ENCODE data around the gene RALGDS.

The RALGDS gene

GRCh38 chr9:133089271-133089671 is 31.8 kb downstream of the RALGDS start:
- no peak overlapping the region for H3K27ac ChIP-seq (ENCODE audit: low read length, poor library complexity, severe bottlenecking)
- H3K4me2 ChIP-seq (ENCODE audit: low read length, poor library complexity, severe bottlenecking), result no peak overlapping the region
- H3K14ac ChIP-seq (ENCODE audit: low read length in 2 of 2), result no peak overlapping the region
- no peak overlapping the region for H2BK120ac ChIP-seq (ENCODE audit: low read depth, low read length)
- peaks cover 0 to 7% of the 10 kb centered on the region in 2 experiments for H3K36me3 ChIP-seq (ENCODE audit: control insufficient read depth in 1 of 2, insufficient read depth in 2 of 2, low read depth in 1 of 2, low read length in 2 of 2)
- no peak overlapping the region for H2BK5ac ChIP-seq (ENCODE audit: low read depth, low read length, poor library complexity, severe bottlenecking)
- no peak overlapping the region for H4K8ac ChIP-seq (ENCODE audit: low read length)
- peaks cover 0 to 3% of the 10 kb centered on the region in 2 experiments for H3K27me3 ChIP-seq (ENCODE audit: control insufficient read depth in 1 of 2, insufficient read depth in 1 of 2, low read length in 2 of 2)
- no peaks in the 10 kb centered on the region for H3K9me3 ChIP-seq (ENCODE audit: control insufficient read depth, low read length)
- no peak overlapping the region for H3K4me3 ChIP-seq (ENCODE audit: insufficient read depth in 1 of 2, low read depth in 1 of 2, low read length in 2 of 2)
- peaks cover 2% of the 10 kb centered on the region for H3K4me1 ChIP-seq (ENCODE audit: control insufficient read depth, insufficient read depth, low read depth, low read length)
- no peak overlapping the region for H4K91ac ChIP-seq (ENCODE audit: low read length)
- DNase-seq, result no peak
- no peak overlapping the region for H2AK5ac ChIP-seq (ENCODE audit: low read length, severe bottlenecking)
- H3K18ac ChIP-seq (ENCODE audit: low read depth in 1 of 2, low read length in 2 of 2), result no peak overlapping the region
- H3K9ac ChIP-seq (ENCODE audit: low read length), result no peak overlapping the region
- H2BK15ac ChIP-seq (ENCODE audit: low read depth, poor library complexity, severe bottlenecking), result no peak overlapping the region
- H2AFZ ChIP-seq (ENCODE audit: low read depth, low read length), result no peak overlapping the region
- H3K79me1 ChIP-seq (replicated peaks; ENCODE audit: low read length, poor library complexity, severe bottlenecking), result no peaks in the 10 kb centered on the region
- no peak overlapping the region for H2BK12ac ChIP-seq (ENCODE audit: low read length in 2 of 2)
- H3K4ac ChIP-seq (ENCODE audit: low read depth in 1 of 2, low read length in 2 of 2), result no peak overlapping the region
- no peak overlapping the region for H3K23ac ChIP-seq (ENCODE audit: low read length in 2 of 2)
- WGBS, result 88% methylated on average over 6 of the region's 6 CpGs

GRCh38 chr9:133088756-133089155 is 32.3 kb downstream of the RALGDS start:
- H2BK15ac ChIP-seq (ENCODE audit: low read depth, poor library complexity, severe bottlenecking), result no peak overlapping the region
- no peak overlapping the region for H2AFZ ChIP-seq (ENCODE audit: low read depth, low read length)
- no peak overlapping the region for H2BK120ac ChIP-seq (ENCODE audit: low read depth, low read length)
- no peak for DNase-seq
- H4K8ac ChIP-seq (ENCODE audit: low read length), result no peak overlapping the region
- peaks cover 0 to 3% of the 10 kb centered on the region in 2 experiments for H3K27me3 ChIP-seq (ENCODE audit: control insufficient read depth in 1 of 2, insufficient read depth in 1 of 2, low read length in 2 of 2)
- H3K4me3 ChIP-seq (ENCODE audit: insufficient read depth in 1 of 2, low read depth in 1 of 2, low read length in 2 of 2), result no peak overlapping the region
- no peaks in the 10 kb centered on the region for H3K9me3 ChIP-seq (ENCODE audit: control insufficient read depth, low read length)
- no peak overlapping the region for H3K14ac ChIP-seq (ENCODE audit: low read length in 2 of 2)
- 88% methylated on average over 7 of the region's 7 CpGs for WGBS
- H3K4me2 ChIP-seq (ENCODE audit: low read length, poor library complexity, severe bottlenecking), result no peak overlapping the region
- H2AK5ac ChIP-seq (ENCODE audit: low read length, severe bottlenecking), result no peak overlapping the region
- no peak overlapping the region for H3K27ac ChIP-seq (ENCODE audit: low read length, poor library complexity, severe bottlenecking)
- no peak overlapping the region for H3K18ac ChIP-seq (ENCODE audit: low read depth in 1 of 2, low read length in 2 of 2)
- H2BK12ac ChIP-seq (ENCODE audit: low read length in 2 of 2), result no peak overlapping the region
- H3K79me1 ChIP-seq (replicated peaks; ENCODE audit: low read length, poor library complexity, severe bottlenecking), result no peaks in the 10 kb centered on the region
- no peak overlapping the region for H3K23ac ChIP-seq (ENCODE audit: low read length in 2 of 2)
- no peak overlapping the region for H2BK5ac ChIP-seq (ENCODE audit: low read depth, low read length, poor library complexity, severe bottlenecking)
- no peak overlapping the region for H4K91ac ChIP-seq (ENCODE audit: low read length)
- H3K4ac ChIP-seq (ENCODE audit: low read depth in 1 of 2, low read length in 2 of 2), result no peak overlapping the region
- H3K36me3 ChIP-seq (ENCODE audit: control insufficient read depth in 1 of 2, insufficient read depth in 2 of 2, low read depth in 1 of 2, low read length in 2 of 2), result peaks cover 0 to 7% of the 10 kb centered on the region in 2 experiments
- H3K9ac ChIP-seq (ENCODE audit: low read length), result no peak overlapping the region
- peaks cover 2% of the 10 kb centered on the region for H3K4me1 ChIP-seq (ENCODE audit: control insufficient read depth, insufficient read depth, low read depth, low read length)

- no peak for DNase-seq
- H3K79me1 ChIP-seq (replicated peaks; ENCODE audit: low read length, poor library complexity, severe bottlenecking), result no peaks in the 10 kb centered on the region
- H3K9ac ChIP-seq (ENCODE audit: low read length), result no peak overlapping the region
- H3K4me1 ChIP-seq (ENCODE audit: control insufficient read depth, insufficient read depth, low read depth, low read length), result peaks cover 2% of the 10 kb centered on the region
- no peaks in the 10 kb centered on the region for H3K9me3 ChIP-seq (ENCODE audit: control insufficient read depth, low read length)
- H2BK5ac ChIP-seq (ENCODE audit: low read depth, low read length, poor library complexity, severe bottlenecking), result no peak overlapping the region
- no peak overlapping the region for H3K4me3 ChIP-seq (ENCODE audit: insufficient read depth in 1 of 2, low read depth in 1 of 2, low read length in 2 of 2)
- no peak overlapping the region for H2BK120ac ChIP-seq (ENCODE audit: low read depth, low read length)
- H3K18ac ChIP-seq (ENCODE audit: low read depth in 1 of 2, low read length in 2 of 2), result no peak overlapping the region
- no peak overlapping the region for H4K8ac ChIP-seq (ENCODE audit: low read length)
- H3K4ac ChIP-seq (ENCODE audit: low read depth in 1 of 2, low read length in 2 of 2), result no peak overlapping the region
- no peak overlapping the region for H4K91ac ChIP-seq (ENCODE audit: low read length)
- peaks cover 0 to 3% of the 10 kb centered on the region in 2 experiments for H3K27me3 ChIP-seq (ENCODE audit: control insufficient read depth in 1 of 2, insufficient read depth in 1 of 2, low read length in 2 of 2)
- H2AFZ ChIP-seq (ENCODE audit: low read depth, low read length), result no peak overlapping the region
- H3K36me3 ChIP-seq (ENCODE audit: control insufficient read depth in 1 of 2, insufficient read depth in 2 of 2, low read depth in 1 of 2, low read length in 2 of 2), result peaks cover 0 to 7% of the 10 kb centered on the region in 2 experiments
- H3K4me2 ChIP-seq (ENCODE audit: low read length, poor library complexity, severe bottlenecking), result no peak overlapping the region
- H3K14ac ChIP-seq (ENCODE audit: low read length in 2 of 2), result no peak overlapping the region
- H3K27ac ChIP-seq (ENCODE audit: low read length, poor library complexity, severe bottlenecking), result no peak overlapping the region
- whole genome bisulfite sequencing, result 97% methylated on average over 9 of the region's 10 CpGs
- no peak overlapping the region for H3K23ac ChIP-seq (ENCODE audit: low read length in 2 of 2)
- H2BK12ac ChIP-seq (ENCODE audit: low read length in 2 of 2), result no peak overlapping the region
- H2BK15ac ChIP-seq (ENCODE audit: low read depth, poor library complexity, severe bottlenecking), result no peak overlapping the region
- no peak overlapping the region for H2AK5ac ChIP-seq (ENCODE audit: low read length, severe bottlenecking)
Measured at GRCh38 chr9:133088146-133088750, 32.8 kb downstream of the RALGDS start.

GRCh38 chr9:133087429-133088145 is 33.5 kb downstream of the RALGDS start:
- WGBS, result 86% methylated on average over 6 of the region's 7 CpGs
- no peak overlapping the region for H3K18ac ChIP-seq (ENCODE audit: low read depth in 1 of 2, low read length in 2 of 2)
- DNase-seq, result no peak

More at GRCh38 chr9:133087429-133088145, 33.5 kb downstream of the RALGDS start:
- H2BK120ac ChIP-seq (ENCODE audit: low read depth, low read length), result no peak overlapping the region
- no peak overlapping the region for H2BK12ac ChIP-seq (ENCODE audit: low read length in 2 of 2)
- no peak overlapping the region for H4K8ac ChIP-seq (ENCODE audit: low read length)
- H3K79me1 ChIP-seq (replicated peaks; ENCODE audit: low read length, poor library complexity, severe bottlenecking), result no peaks in the 10 kb centered on the region
- H2BK5ac ChIP-seq (ENCODE audit: low read depth, low read length, poor library complexity, severe bottlenecking), result no peak overlapping the region
- peaks cover 2% of the 10 kb centered on the region for H3K4me1 ChIP-seq (ENCODE audit: control insufficient read depth, insufficient read depth, low read depth, low read length)
- no peak overlapping the region for H2AK5ac ChIP-seq (ENCODE audit: low read length, severe bottlenecking)
- H3K4ac ChIP-seq (ENCODE audit: low read depth in 1 of 2, low read length in 2 of 2), result no peak overlapping the region
- peaks cover 0 to 3% of the 10 kb centered on the region in 2 experiments for H3K27me3 ChIP-seq (ENCODE audit: control insufficient read depth in 1 of 2, insufficient read depth in 1 of 2, low read length in 2 of 2)
- peaks cover 0 to 7% of the 10 kb centered on the region in 2 experiments for H3K36me3 ChIP-seq (ENCODE audit: control insufficient read depth in 1 of 2, insufficient read depth in 2 of 2, low read depth in 1 of 2, low read length in 2 of 2)
- H3K27ac ChIP-seq (ENCODE audit: low read length, poor library complexity, severe bottlenecking), result no peak overlapping the region
- H2BK15ac ChIP-seq (ENCODE audit: low read depth, poor library complexity, severe bottlenecking), result no peak overlapping the region
- no peak overlapping the region for H3K23ac ChIP-seq (ENCODE audit: low read length in 2 of 2)
- H3K4me2 ChIP-seq (ENCODE audit: low read length, poor library complexity, severe bottlenecking), result no peak overlapping the region
- no peaks in the 10 kb centered on the region for H3K9me3 ChIP-seq (ENCODE audit: control insufficient read depth, low read length)
- H2AFZ ChIP-seq (ENCODE audit: low read depth, low read length), result no peak overlapping the region
- no peak overlapping the region for H3K9ac ChIP-seq (ENCODE audit: low read length)
- no peak overlapping the region for H4K91ac ChIP-seq (ENCODE audit: low read length)
- H3K4me3 ChIP-seq (ENCODE audit: insufficient read depth in 1 of 2, low read depth in 1 of 2, low read length in 2 of 2), result no peak overlapping the region
- no peak overlapping the region for H3K14ac ChIP-seq (ENCODE audit: low read length in 2 of 2)

Measured in mesenchymal stem cell (in vitro differentiated cells and primary cell).